IgD-negative memory B cell (primary cell): ENCODE results near the gene NECAB2. TPM values are rescaled to one million over a fixed set of nuclear protein-coding genes. Genes with fewer than 3 reads are reported as not detected.

Source experiments
- H3K27ac Mint-ChIP-seq, 3 donors: one replicate each; pipeline ENCODE4 v1.8.0; 2020 to 2022; ENCODE audit warnings: mild to moderate bottlenecking in 3 of 3, mixed read lengths in 3 of 3, moderate library complexity in 1 of 3
- H3K27me3 Mint-ChIP-seq: one replicate; pipeline ENCODE4 v1.8.0; 2021; ENCODE audit warnings: mixed read lengths
- H3K36me3 Mint-ChIP-seq: one replicate; pipeline ENCODE4 v1.8.0; 2020; ENCODE audit warnings: mild to moderate bottlenecking, mixed read lengths
- H3K4me1 Mint-ChIP-seq, 3 donors: one replicate each; pipeline ENCODE4 v1.8.0; 2020 to 2022; ENCODE audit warnings: mixed read lengths in 3 of 3, mild to moderate bottlenecking in 1 of 3
- H3K4me3 Mint-ChIP-seq, 4 donors: one replicate each; pipeline ENCODE4 v1.8.0; 2020 to 2022; ENCODE audit warnings: mild to moderate bottlenecking in 4 of 4, mixed read lengths in 4 of 4, moderate library complexity in 3 of 4
- H3K9me3 Mint-ChIP-seq, 3 donors: one replicate each; pipeline ENCODE4 v1.8.0; 2020 to 2021; ENCODE audit warnings: mixed read lengths in 3 of 3, mild to moderate bottlenecking in 1 of 3
- polyA plus RNA-seq: library from polyadenylated mRNA; unstranded; fragments of 300-500 nt; fragmentation: Illumina TruSeq; gene quantifications from one replicate; pipeline ENCODE4 v1.2.3, GENCODE V29; 2021

Gene NECAB2
- polyA plus RNA-seq, 1 donor from 2014 or later = not detected

DNA sequence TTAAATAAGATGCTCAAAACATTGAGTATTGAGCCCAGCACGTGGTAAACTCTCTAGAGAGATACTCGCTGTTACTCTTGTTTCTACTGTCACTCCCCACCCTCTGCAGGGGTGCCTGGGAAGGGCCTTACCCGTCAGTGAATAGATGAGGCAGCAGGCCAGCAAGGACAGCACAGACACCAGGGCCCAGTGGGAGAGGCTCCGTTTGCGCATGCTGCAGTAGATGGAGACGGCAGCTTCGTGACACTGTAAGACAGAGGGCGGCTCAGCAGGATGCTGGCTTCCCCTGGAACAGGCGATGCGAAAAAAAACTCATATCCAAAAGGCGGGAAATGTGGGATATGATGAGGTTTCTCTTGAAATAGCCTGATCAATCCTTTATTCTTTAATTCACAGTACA lies 54.6 kb downstream of the NECAB2 start:
- Mint-ChIP-seq H3K4me3 (no peak overlapping the region), H3K4me1 (no peaks in the 10 kb centered on the region), H3K9me3 (peaks cover 7 to 9% (median 9%) of the 10 kb centered on the region in 3 donors)

DNA sequence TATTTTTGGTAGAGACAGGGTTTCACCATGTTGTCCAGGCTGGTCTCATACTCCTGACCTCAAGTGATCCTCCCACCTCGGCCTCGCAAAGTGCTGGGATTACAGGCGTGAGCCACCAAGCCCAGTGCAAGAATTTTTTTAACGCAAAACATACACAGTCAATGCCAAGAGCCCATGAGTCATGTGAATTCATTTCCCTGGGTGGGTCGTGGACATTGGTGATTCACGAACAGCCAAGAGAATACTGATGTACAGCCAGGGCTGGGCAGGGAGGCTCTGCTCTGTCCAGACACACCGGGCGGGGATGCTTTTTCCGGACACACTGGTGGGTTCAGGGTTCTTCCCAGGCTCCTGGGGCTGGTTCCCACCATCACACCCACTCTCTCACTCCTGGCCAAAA lies 56.8 kb downstream of the NECAB2 start:
- Mint-ChIP-seq H3K4me3 (no peak overlapping the region), H3K27me3 (peaks cover 17% of the 10 kb centered on the region), H3K27ac (no peak overlapping the region), H3K4me1 (peaks cover 0 to 4% (median 3%) of the 10 kb centered on the region in 3 donors), H3K9me3 (peaks cover 5 to 8% (median 7%) of the 10 kb centered on the region in 3 donors), H3K36me3 (peaks cover 2% of the 10 kb centered on the region)

More for the DNA sequence above, 54.6 kb downstream of the NECAB2 start:
- H3K27ac Mint-ChIP-seq = no peak overlapping the region
- peaks cover 3% of the 10 kb centered on the region for H3K27me3 Mint-ChIP-seq
- H3K36me3 Mint-ChIP-seq = peaks cover 1% of the 10 kb centered on the region

DNA sequence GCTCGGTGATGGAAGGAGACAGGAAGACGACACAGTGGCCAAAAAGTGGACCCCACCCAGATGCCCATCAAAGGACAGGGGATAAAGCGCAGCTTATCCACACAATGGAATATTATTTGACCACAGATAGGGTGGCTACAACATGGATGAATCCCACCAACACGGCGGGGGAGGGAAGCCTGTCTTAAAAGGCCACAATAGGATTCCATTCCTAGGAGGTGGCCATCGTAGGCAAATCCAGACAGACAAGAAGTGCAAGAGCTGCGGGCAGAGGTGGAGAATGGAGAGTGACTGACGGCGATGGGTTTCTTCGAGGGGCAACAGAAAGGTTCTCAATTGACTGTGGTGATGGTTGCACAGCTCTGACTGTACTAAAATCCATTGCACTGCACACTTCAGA lies 58.6 kb downstream of the NECAB2 start:
- Mint-ChIP-seq H3K4me1 (peaks cover 0 to 4% (median 3%) of the 10 kb centered on the region in 3 donors), H3K9me3 (peaks cover under 1 to 4% (median 2%) of the 10 kb centered on the region in 3 donors), H3K4me3 (no peak overlapping the region), H3K27me3 (peaks cover 22% of the 10 kb centered on the region), H3K36me3 (peaks cover 2% of the 10 kb centered on the region), H3K27ac (no peak overlapping the region)

DNA sequence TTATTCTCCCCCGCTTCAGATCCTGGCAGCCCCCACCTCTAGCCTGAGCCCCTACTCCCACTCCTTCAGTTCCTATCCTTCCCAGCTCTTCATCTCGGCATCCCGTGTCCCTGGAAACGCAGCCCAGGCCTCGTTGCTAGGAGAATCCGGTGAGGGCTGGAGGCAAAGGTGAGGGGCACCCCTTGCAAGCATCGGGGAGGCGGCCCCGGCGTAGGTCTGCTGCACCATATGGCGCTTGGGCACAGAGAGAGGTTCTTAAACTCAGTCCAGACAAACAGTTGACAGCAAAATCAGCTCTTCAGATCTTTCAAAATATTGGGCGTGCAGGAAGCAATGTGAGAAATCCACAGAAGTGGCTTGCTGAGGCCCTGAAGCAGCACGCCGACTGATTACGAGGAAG lies 59.6 kb downstream of the NECAB2 start:
- H3K9me3 Mint-ChIP-seq = no peaks in the 10 kb centered on the region
- H3K4me3 Mint-ChIP-seq = no peak overlapping the region
- H3K4me1 Mint-ChIP-seq = peaks cover 0 to 4% (median 3%) of the 10 kb centered on the region in 3 donors
- H3K36me3 Mint-ChIP-seq = peaks cover 2% of the 10 kb centered on the region
- peaks cover 21% of the 10 kb centered on the region for H3K27me3 Mint-ChIP-seq
- H3K27ac Mint-ChIP-seq = no peak overlapping the region

DNA sequence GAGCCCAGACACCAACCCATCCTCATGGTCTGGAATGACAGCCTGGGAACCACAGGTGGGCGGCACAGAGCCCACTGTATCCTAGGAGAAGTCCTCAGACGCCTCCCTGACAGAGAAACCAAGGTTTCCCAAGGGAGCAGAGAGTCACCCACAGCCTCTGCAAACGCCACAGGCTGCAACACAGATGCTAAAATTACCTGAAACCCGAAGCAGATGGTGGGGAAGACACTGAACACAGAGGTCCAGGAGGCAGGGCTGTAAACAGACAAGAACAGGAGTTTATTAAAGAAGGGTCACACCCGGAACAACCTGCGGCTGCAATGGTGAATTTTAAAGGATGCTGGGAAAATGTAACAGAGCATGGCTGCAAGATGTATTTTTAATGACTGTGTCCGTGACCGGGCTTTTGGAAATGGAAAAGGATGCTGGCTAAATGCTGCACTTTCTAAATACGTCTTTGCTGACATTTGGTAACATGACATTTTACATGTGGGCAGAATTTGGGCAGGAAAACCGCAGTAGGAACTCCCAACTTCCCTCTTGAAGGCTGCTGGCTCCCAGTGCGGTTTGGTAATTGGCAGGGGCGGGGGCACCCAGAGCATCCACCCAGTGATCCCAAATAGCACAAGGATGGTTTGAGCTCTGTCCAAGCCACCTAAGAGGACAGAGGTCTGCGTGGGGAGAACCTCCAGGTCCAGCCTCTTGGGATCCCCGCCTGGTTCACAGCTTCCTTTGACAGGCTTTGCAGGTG lies 61.4 kb downstream of the NECAB2 start:
- Mint-ChIP-seq H3K36me3 (peaks cover 2% of the 10 kb centered on the region), H3K27me3 (peaks cover 20% of the 10 kb centered on the region), H3K27ac (no peak overlapping the region), H3K9me3 (no peaks in the 10 kb centered on the region), H3K4me3 (no peak overlapping the region), H3K4me1 (peaks cover 0 to 4% (median 3%) of the 10 kb centered on the region in 3 donors)

DNA sequence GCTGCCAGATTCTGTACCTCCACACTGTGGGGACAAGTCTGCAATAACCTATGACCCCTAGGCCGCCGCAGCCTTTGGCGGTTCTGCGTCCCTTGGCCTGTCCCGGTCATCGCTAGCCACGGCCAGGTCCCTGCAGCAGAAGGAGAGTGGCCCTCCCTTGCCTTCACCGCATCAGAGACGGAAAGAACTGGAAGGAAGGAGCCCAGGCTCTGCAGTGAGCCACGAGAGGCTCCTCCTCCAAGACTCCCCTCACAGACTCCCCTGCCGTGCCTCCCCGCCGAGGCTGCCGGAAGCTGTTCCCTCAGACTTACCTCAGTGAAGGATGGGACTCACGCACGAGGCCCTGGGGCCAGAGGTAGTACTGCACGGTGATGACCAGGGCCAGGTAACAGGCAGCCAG lies 63.5 kb downstream of the NECAB2 start:
- peaks cover 20% of the 10 kb centered on the region for H3K27me3 Mint-ChIP-seq
- H3K36me3 Mint-ChIP-seq = peaks cover 6% of the 10 kb centered on the region

DNA sequence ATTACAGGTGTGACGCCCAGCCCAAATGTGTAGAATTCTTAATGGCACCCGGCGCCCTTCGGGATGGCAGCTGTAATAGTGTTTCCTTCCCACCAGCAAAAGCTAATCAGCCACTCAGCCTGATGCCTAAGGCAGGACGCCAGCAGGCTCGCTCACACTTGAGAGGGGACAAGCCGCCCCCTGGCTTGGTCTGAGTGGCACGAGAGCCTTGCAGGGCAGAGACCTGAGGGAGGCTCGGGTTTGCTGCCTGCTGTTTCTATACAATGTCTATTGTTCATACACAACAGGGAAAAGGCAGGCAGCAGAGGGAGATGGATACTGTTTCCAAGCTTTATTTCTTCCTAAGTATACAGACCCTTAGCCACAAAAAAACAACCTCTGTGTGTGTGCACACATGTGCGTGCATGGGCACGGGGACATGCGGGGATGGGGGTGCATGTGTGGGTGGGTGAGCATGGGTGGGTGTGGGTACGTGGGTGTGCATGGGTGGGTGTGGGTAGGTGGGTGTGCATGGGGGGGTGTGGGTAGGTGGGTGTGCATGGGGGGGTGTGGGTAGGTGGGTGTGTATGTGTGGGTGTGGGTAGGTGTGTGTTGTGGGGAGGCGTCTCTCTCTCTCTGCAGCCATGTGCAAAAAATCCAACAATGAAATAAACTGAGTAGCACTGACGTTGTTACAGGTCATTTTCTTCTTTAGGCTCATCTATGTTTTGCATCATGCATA lies 64.6 kb downstream of the NECAB2 start:
- H3K4me1 Mint-ChIP-seq = peaks cover 0 to 4% (median 3%) of the 10 kb centered on the region in 3 donors
- H3K36me3 Mint-ChIP-seq = peaks cover 5% of the 10 kb centered on the region
- peaks cover 19% of the 10 kb centered on the region for H3K27me3 Mint-ChIP-seq
- H3K9me3 Mint-ChIP-seq = peaks cover 0 to 8% (median 2%) of the 10 kb centered on the region in 3 donors
- H3K4me3 Mint-ChIP-seq = no peak overlapping the region
- H3K27ac Mint-ChIP-seq = no peak overlapping the region

More for the DNA sequence above, 63.5 kb downstream of the NECAB2 start:
- peak overlapping the region in 1 of 3 donors; percentile 59 for H3K27ac Mint-ChIP-seq
- H3K9me3 Mint-ChIP-seq = peaks cover 0 to 8% (median 2%) of the 10 kb centered on the region in 3 donors
- peaks cover 0 to 4% (median 3%) of the 10 kb centered on the region in 3 donors for H3K4me1 Mint-ChIP-seq
- H3K4me3 Mint-ChIP-seq = no peak overlapping the region

DNA sequence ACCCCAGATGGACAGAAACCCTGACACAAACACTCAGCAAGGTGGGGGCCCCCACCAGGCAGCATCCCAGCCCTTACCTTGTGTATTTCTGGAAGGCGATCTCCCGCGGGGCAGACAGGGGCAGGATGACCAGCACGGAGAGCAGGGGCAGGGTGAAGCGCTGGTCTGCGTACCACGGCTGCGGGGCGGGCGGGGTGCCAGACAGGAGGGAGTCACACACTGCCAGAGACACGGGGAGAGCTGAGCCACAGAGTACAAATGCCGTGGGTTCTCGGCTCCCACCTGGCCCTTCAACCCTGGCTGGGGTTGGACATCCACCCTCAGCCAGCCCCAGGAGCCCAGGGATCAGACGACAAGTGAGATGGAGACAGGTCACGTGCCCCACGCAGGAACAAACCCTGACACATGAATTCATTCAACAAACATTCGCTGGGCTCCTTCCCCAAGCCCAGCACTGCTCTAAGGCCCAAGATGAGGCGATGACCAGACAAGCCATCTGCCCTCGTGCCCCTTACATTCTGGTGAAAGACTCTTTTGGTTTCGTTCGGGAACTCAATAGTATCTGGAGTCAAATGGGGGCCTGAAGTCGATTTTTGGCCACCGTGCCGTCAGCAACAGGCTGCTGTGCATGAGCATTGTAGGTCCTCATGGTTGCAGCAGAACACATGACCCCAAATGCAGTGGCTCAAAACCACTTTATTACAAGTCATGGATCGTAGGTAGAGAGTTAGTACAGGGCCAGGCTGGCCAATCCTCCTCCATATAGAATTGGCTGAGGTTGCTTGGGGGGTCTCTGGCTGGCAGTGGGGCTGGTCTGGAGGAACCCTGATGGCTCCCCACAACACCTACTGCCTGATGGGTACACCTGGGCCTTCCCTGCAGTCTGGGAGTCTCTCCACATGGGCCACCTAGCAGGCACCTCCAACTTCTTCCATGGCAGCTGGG lies 65.5 kb downstream of the NECAB2 start:
- Mint-ChIP-seq H3K36me3 (peaks cover 4% of the 10 kb centered on the region), H3K4me1 (peaks cover 0 to 4% (median 3%) of the 10 kb centered on the region in 3 donors), H3K4me3 (no peak overlapping the region), H3K9me3 (peaks cover 0 to 8% (median 2%) of the 10 kb centered on the region in 3 donors), H3K27ac (no peak overlapping the region), H3K27me3 (peaks cover 14% of the 10 kb centered on the region)

DNA sequence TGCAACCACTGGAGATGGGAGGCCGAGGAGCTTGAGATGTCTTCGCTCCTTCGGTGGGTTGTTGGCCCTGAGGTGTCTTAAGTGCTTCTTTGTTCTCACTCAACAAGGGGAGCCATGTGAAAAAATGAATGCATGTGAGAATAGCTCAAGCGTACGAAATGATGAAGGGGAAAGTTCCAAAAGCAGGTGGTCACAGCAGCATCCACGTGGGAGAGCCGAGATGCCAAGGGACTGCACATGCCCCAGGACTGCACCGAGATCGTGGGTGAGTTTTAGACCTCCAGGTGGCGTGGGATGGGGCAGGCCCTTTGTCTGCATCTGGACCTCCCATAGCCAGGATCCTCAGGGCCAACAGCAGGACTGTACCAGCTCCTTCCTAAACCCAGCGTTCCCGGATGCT lies 66.5 kb downstream of the NECAB2 start:
- no peak overlapping the region for H3K27ac Mint-ChIP-seq
- peaks cover 8% of the 10 kb centered on the region for H3K27me3 Mint-ChIP-seq
- peaks cover 0 to 2% (median 2%) of the 10 kb centered on the region in 3 donors for H3K4me1 Mint-ChIP-seq
- peaks cover 4% of the 10 kb centered on the region for H3K36me3 Mint-ChIP-seq
- peaks cover 0 to 8% (median 2%) of the 10 kb centered on the region in 3 donors for H3K9me3 Mint-ChIP-seq
- no peak overlapping the region for H3K4me3 Mint-ChIP-seq

DNA sequence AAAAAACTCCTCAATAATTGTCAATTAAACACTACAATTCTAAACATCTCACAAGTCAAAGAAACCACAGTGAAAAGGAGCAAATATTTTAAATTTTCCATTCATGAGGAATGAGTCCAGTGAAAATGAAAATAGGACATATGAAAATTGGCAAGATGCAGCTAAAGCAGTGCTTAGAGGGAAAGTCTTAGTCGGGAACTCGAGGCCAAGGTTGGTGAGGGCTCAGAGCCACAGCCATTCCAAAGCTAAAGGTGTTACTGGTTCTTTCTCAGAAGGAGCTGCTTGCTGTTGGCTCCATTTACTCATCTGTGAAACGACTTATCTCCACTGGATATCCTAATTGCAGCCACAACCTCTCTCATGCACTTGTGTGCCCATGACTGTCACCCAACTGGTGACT lies 68.1 kb downstream of the NECAB2 start:
- Mint-ChIP-seq H3K9me3 (peaks cover 0 to 8% (median 2%) of the 10 kb centered on the region in 3 donors), H3K27me3 (peaks cover 6% of the 10 kb centered on the region), H3K4me1 (no peaks in the 10 kb centered on the region), H3K27ac (no peak overlapping the region), H3K4me3 (no peak overlapping the region), H3K36me3 (peaks cover 4% of the 10 kb centered on the region)

DNA sequence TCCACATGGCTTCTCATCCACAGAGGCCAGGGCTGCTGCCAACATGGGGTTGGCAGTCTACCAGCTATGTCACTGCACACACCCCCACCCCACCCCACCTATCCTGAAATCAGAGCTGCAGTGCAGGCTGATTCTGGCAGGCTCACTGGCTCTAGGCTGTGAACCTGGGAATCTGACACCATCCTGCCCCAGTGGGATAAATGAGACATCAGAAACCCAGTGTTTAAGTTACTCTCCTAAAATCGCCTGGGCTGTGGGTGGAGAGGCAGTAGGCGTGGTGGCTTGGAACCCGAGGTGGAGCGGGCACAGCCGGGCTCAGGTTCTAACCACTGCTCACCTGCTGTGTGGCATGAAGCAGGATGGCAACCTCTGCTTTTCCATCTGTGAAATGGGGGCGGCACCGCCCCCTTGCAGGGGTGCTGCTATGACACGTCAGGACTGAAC lies 69.0 kb downstream of the NECAB2 start:
- H3K9me3 Mint-ChIP-seq = peaks cover 0 to 8% (median 2%) of the 10 kb centered on the region in 3 donors
- no peak overlapping the region for H3K4me3 Mint-ChIP-seq
- H3K27ac Mint-ChIP-seq = peak overlapping the region in 1 of 3 donors; percentile 39
- H3K27me3 Mint-ChIP-seq = peaks cover 2% of the 10 kb centered on the region
- peaks cover 4% of the 10 kb centered on the region for H3K36me3 Mint-ChIP-seq
- no peaks in the 10 kb centered on the region for H3K4me1 Mint-ChIP-seq

DNA sequence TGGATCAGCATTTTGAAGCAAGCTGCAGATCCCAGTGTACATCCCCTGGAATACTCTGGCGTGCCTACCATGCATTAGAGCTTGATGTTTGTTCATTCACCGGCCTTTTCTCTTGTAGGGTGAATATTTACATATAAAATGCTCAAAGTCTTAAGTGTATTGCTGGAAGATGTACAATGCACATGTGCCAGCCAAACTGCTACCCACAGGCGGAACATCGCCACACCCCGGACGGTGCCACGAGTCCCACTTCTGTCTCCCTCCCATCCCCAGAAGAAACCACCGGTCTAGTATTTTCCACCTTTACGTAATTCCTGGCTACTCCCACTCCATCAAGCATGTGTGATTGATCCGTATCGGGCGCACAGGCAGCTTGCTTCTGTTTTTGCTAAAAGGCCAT lies 70.4 kb downstream of the NECAB2 start:
- Mint-ChIP-seq H3K9me3 (peaks cover 2 to 8% (median 2%) of the 10 kb centered on the region in 3 donors), H3K27me3 (peaks cover 4% of the 10 kb centered on the region), H3K27ac (no peak overlapping the region), H3K4me3 (no peak overlapping the region), H3K4me1 (no peaks in the 10 kb centered on the region), H3K36me3 (peaks cover 4% of the 10 kb centered on the region)

DNA sequence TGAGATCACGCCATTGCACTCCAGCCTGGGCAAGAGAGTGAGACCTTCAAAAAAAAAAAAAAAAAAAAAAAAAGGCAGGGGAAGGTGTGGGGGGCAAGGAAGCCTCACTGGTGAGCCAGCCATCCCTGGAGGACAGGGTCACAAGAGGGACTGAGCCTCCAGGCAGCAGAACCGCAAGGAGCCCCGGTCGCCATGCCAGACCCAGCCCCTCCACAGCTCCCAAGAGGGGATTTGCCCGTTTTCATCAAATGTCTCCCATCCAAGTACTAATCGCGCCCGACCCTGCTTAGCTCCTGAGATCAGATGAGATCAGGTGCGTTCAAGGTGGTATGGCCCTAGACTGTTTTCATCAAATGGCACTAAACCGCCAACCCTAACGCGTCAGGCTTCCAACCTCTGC lies 71.7 kb downstream of the NECAB2 start:
- peaks cover 14% of the 10 kb centered on the region for H3K27me3 Mint-ChIP-seq
- peaks cover 2 to 8% (median 2%) of the 10 kb centered on the region in 3 donors for H3K9me3 Mint-ChIP-seq
- no peak overlapping the region for H3K27ac Mint-ChIP-seq
- H3K4me3 Mint-ChIP-seq = no peak overlapping the region
- peaks cover 4% of the 10 kb centered on the region for H3K36me3 Mint-ChIP-seq
- H3K4me1 Mint-ChIP-seq = no peaks in the 10 kb centered on the region

DNA sequence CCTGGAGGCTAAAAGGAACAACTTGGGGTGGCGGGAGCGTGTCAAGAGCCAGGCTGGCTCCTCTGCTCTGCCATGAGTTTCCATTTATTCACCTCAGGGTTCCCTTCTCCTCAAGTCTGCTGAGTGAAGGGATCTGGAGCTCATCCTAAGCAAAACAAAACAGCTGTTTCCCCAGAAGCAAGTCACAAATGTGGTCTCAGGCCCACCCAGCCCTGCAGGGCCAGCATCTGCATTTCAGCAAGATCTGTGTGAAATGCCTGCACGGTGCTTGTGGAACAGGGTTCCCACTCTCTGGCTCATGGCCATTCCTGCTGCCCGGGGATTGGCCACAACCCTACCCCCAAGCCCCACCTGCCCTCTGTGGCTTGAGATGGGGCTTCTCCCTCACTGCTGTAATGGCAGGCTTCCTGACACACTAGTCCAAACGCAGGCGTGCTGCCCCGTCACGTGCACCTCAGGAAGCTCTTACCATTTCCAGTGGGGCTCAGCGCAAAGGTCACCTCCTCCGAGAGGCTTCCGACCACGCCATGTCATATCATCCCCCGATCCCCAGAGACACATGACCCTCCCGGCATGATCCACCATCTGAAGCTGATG lies 72.3 kb downstream of the NECAB2 start:
- Mint-ChIP-seq H3K27ac (no peak overlapping the region), H3K4me3 (no peak overlapping the region), H3K36me3 (peaks cover 3% of the 10 kb centered on the region), H3K9me3 (peaks cover 2 to 8% (median 2%) of the 10 kb centered on the region in 3 donors), H3K4me1 (no peaks in the 10 kb centered on the region), H3K27me3 (peaks cover 14% of the 10 kb centered on the region)
